Colonic mucosa (tissue), 4 donors: Measurements from ENCODE around the gene ELMO1. TPM values are rescaled to one million over a fixed set of nuclear protein-coding genes. Genes with fewer than 3 reads are reported as not detected.

Experiments
- DNase-seq: peaks from one replicate; pipeline ENCODE4 v3.0.0-alpha.2; 2020
- H3K27ac ChIP-seq: fragments of 200-600 bp; one replicate; pipeline ENCODE4 v1.8.0; 2021
- H3K27me3 ChIP-seq: fragments of 200-600 bp; one replicate; pipeline ENCODE4 v1.8.0; 2021
- H3K36me3 ChIP-seq: fragments of 200-600 bp; one replicate; pipeline ENCODE4 v1.8.0; 2021
- H3K4me1 ChIP-seq: fragments of 200-600 bp; one replicate; pipeline ENCODE4 v1.8.0; 2021; ENCODE audit warnings: mild to moderate bottlenecking
- H3K4me3 ChIP-seq: fragments of 200-600 bp; one replicate; pipeline ENCODE4 v1.8.0; 2021
- H3K9ac ChIP-seq, 2 donors: one replicate each; pipeline ENCODE4 v1.7.0; 2013; ENCODE audit warnings: control low read depth in 2 of 2, low read depth in 2 of 2, low read length in 2 of 2
- H3K9me3 ChIP-seq: fragments of 200-600 bp; one replicate; pipeline ENCODE4 v1.8.0; 2021
- CTCF ChIP-seq: fragments of 200-600 bp; IDR thresholded peaks from one replicate; pipeline ENCODE4 v1.8.0; 2022; ENCODE audit warnings: antibody characterized with exemption, mild to moderate bottlenecking
- intact Hi-C: fragments of 100-400 bp; cut with DNase I; formaldehyde crosslinking; loops from one replicate; pipeline ENCODE4 v1.14.1; 2022
- total RNA-seq, 2 donors: library from RNA; stranded (reverse); fragmentation: NEBNext Ultra II Directional in 1 of 2; extraction: Animal tissue kit (Norgen Biotek cat#: 25700) in 1 of 2; gene quantifications; one replicate each; pipeline ENCODE4 v1.2.1, GENCODE V29; 2021
- donor health status: healthy.
- donor health status: DM: no; HTN: no; CAD: no.
- donor health status: DM: no; HTN: no; CAD: no.

The ELMO1 gene
- total RNA-seq, 2 donors from 2014 or later = 4.2 to 4.7 TPM

- no peak overlapping the region for H3K27ac ChIP-seq
- H3K9me3 ChIP-seq = no peaks in the 10 kb centered on the region
- DNase-seq = no peak
- no peaks in the 10 kb centered on the region for H3K36me3 ChIP-seq
- no peaks in the 10 kb centered on the region for H3K27me3 ChIP-seq
- intact Hi-C loops = no loop called here
- H3K4me1 ChIP-seq = no peaks in the 10 kb centered on the region
- no peak overlapping the region for H3K9ac ChIP-seq
- no peak for TF ChIP-seq CTCF
- no peak overlapping the region for H3K4me3 ChIP-seq
Measured at GRCh38 chr7:37011151-37011890, 437.3 kb downstream of the ELMO1 start.

GRCh38 chr7:37009125-37009675 lies 439.5 kb downstream of the ELMO1 start:
- no peak for DNase-seq
- Histone ChIP-seq H3K27me3 (no peaks in the 10 kb centered on the region), H3K36me3 (no peaks in the 10 kb centered on the region), H3K4me1 (no peaks in the 10 kb centered on the region), H3K9ac (no peak overlapping the region), H3K27ac (no peak overlapping the region), H3K9me3 (no peaks in the 10 kb centered on the region), H3K4me3 (no peak overlapping the region)
- TF ChIP-seq CTCF = no peak
- intact Hi-C loops = no loop called here

GRCh38 chr7:37007691-37008090 lies 441.0 kb downstream of the ELMO1 start:
- no peaks in the 10 kb centered on the region for H3K9me3 ChIP-seq
- TF ChIP-seq CTCF = no peak
- intact Hi-C loops = no loop called here

GRCh38 chr7:37007268-37007667 lies 441.4 kb downstream of the ELMO1 start:
- TF ChIP-seq CTCF = no peak
- Histone ChIP-seq H3K36me3 (no peaks in the 10 kb centered on the region), H3K4me1 (no peaks in the 10 kb centered on the region), H3K9me3 (no peaks in the 10 kb centered on the region), H3K27me3 (no peaks in the 10 kb centered on the region), H3K9ac (no peak overlapping the region), H3K27ac (no peak overlapping the region), H3K4me3 (no peak overlapping the region)
- intact Hi-C loops = no loop called here
- no peak for DNase-seq

More at GRCh38 chr7:37007691-37008090, 441.0 kb downstream of the ELMO1 start:
- H3K4me3 ChIP-seq = no peak overlapping the region
- no peaks in the 10 kb centered on the region for H3K27me3 ChIP-seq
- DNase-seq = no peak
- H3K36me3 ChIP-seq = no peaks in the 10 kb centered on the region
- H3K9ac ChIP-seq = no peak overlapping the region
- H3K4me1 ChIP-seq = no peaks in the 10 kb centered on the region
- H3K27ac ChIP-seq = no peak overlapping the region

- Histone ChIP-seq H3K4me1 (no peaks in the 10 kb centered on the region), H3K27ac (no peak overlapping the region), H3K9me3 (no peaks in the 10 kb centered on the region), H3K9ac (no peak overlapping the region), H3K27me3 (no peaks in the 10 kb centered on the region), H3K36me3 (no peaks in the 10 kb centered on the region), H3K4me3 (no peak overlapping the region)
- intact Hi-C loops = no loop called here
- no peak for TF ChIP-seq CTCF
- no peak for DNase-seq
Measured at GRCh38 chr7:37006764-37007163, 441.9 kb downstream of the ELMO1 start.
